Measurements from ENCODE around the gene AMBP.
"Not testable (repeated sequence)": the region's sequence is repeated elsewhere in the genome, so short reads cannot be mapped to it uniquely, and the experiment has no call there.

Gene AMBP

DNA sequence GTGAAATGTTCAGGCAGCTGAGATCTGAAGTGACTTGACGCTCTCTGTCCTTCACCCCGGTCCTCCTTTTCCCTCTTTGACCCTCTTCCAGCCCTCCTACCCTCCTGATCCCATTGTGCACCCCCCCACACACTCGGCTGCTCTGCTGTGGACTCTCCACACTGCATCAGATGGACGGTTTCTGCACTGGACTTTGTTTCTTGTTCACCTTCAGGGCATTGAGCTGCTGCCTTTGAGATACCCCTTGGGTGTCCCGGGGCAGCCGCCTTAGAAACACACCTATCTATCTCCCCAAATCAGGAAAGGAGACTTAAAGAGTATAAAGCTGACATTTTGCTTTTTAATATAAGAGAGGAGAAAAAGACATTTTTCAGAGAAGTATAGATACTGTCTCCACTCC lies 27.5 kb downstream of the AMBP start:
- DNase-seq (ENCODE audit: low read depth): no peak

DNA sequence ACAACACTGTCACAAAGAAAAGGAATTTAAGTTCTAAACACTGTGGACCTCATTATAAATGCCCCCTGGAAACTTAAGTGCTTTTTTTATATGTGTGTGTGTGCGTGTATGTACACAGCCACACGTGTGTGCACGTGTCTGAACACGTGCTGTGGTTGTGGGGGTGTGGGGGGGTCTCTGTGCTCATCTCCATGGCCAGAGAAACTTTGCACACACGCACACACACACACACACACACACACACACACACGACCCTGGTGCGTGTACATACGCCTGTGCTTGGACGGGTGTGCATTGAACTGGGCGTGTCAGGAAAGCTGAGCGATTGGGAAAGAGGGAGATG lies 27.9 kb downstream of the AMBP start:
- DNase-seq (ENCODE audit: low read depth): no peak

DNA sequence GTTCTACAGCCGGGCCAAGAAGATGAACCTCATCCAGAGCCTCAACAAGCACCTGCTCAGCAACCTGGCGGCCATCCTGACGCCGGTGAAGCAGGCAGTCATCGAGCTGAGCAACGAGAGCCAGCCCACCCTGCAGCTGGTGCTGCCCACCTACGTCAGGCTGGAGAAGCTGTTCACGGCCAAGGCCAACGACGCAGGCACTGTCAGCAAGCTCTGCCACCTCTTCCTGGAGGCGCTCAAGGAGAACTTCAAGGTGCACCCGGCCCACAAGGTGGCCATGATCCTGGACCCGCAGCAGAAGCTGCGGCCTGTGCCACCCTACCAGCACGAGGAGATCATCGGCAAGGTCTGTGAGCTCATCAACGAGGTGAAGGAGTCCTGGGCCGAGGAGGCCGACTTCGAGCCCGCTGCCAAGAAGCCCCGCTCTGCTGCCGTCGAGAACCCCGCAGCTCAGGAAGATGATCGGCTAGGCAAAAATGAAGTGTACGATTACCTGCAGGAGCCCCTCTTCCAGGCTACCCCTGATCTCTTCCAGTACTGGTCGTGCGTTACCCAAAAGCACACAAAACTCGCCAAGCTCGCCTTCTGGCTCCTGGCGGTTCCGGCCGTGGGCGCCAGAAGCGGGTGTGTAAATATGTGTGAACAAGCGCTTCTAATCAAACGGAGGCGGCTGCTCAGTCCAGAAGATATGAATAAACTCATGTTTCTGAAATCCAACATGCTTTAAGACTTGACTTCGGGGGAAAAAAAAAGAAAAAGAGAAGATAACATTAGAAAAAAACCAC lies 28.5 kb downstream of the AMBP start:
- DNase-seq (ENCODE audit: low read depth): no peak

DNA sequence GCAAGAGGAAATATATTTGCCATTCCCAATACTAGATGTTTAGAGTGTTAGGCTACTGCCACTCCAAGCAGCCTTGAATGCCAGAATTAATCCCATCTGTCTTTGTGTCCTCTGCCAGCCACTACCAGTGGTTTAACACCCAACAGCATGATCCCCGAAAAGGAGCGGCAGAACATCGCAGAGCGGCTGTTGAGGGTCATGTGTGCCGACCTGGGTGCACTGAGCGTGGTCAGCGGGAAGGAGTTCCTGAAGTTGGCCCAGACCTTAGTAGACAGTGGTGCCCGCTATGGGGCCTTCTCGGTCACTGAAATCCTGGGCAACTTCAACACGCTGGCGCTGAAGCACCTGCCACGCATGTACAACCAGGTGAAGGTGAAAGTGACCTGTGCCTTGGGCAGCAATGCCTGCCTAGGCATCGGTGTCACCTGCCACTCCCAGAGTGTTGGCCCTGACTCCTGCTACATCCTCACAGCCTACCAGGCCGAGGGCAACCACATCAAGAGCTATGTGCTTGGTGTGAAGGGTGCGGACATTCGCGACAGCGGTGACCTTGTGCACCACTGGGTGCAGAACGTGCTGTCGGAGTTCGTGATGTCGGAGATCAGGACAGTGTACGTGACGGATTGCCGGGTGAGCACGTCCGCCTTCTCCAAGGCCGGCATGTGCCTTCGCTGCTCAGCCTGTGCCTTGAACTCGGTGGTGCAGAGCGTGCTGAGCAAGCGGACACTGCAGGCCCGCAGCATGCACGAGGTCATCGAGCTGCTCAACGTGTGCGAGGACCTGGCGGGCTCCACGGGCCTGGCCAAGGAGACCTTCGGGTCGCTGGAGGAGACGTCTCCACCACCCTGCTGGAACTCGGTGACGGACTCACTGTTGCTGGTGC lies 29.3 kb downstream of the AMBP start:
- no peak for DNase-seq (ENCODE audit: low read depth)

DNA sequence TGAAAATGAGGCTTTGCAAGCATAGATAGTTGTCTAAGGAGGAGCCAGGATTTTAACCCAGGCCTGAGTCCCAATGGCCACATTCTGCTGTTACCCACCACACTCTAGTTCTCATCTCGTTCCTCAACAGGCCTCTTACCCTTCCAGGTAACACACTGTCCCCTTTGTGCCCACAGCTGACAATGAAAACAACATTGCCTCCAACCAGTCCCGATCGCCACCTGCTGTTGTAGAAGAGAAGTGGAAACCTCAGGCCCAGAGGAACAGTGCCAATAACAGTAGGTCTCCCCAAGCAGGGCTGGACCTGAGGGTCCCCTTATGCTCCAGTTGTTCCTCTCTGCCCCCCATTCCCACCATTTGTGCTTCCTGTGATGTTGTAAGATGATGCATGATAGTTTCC lies 30.4 kb downstream of the AMBP start:
- no peak for DNase-seq (ENCODE audit: low read depth)

DNA sequence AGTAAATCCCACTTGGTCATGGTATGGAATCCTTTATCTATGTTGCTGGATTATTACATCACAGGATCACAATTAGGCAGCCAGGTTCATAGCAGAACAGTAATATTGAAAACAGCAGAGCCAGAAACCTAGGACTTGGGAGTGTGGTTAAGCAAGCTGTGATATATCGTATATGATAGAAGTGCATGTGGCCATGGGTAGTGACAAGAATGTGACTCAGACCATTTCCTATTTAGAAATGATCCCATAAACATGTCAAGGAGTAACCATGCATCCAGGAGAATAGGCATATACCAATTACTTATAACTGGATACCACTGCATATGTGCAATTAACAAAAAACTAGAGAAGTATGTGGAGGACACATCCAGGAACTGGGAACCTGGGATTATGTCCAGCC lies 31.2 kb downstream of the AMBP start:
- no peak for DNase-seq (ENCODE audit: low read depth)

DNA sequence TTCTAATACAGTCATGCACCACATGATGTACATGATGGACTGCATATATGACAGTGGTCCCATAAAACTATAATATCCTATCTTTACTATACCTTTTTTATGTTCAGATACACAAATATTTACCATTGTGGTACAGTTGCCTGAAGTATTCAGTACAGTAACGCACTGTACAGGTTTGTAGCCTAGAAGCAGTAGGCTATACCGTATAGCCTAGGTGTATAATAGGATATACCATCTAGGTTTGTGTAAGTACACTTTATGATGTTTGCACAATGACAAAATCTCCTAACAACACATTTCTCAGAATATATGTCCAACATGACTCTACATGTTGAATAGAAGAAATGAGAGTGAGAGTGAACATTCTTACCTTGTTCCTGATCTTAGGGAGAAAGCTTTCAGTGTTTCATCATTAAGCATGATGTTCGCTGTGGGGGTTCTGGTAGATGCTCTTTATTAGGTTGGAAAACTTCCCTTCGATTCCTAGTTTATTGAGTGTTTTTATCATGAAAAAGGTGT lies 31.8 kb downstream of the AMBP start:
- DNase-seq (ENCODE audit: low read depth): no peak

DNA sequence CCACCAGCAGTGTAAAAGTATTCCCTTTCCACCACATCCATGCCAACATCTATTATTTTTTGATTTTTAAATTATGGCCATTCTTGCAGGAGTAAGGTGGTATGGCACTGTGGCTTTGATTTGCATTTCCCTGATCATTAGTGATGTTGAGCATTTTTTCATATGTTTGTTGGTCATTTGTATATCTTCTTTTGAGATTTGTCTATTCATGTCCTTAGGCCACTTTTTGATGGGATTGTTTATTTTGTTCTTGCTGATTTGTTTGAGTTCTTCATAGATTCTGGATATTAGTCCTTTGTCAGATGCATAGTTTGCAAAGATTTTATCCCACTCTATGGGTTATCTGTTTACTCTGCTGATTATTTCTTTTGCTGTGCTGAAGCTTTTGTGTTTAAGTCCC lies 34.4 kb downstream of the AMBP start:
- DNase-seq (ENCODE audit: low read depth): not testable (repeated sequence)

DNA sequence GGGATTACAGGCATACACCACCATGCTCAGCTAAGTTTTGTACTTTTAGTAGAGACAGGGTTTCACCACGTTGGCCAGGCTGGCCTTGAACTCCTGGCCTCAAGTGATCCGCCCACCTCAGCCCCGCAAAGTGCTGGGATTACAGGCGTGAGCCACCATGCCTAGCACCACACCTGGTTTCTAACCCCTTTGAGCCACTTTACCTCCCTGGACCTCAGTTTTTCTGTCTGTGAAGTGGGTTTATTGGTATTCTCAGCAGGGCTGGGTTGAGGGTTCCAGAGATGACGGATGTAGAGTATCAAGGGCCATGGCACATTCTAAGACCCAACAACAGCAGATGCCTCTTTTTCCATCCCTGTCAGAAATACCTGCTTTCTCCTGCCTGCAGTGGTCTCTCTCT lies 38.6 kb downstream of the AMBP start:
- DNase-seq (ENCODE audit: low read depth): no peak

DNA sequence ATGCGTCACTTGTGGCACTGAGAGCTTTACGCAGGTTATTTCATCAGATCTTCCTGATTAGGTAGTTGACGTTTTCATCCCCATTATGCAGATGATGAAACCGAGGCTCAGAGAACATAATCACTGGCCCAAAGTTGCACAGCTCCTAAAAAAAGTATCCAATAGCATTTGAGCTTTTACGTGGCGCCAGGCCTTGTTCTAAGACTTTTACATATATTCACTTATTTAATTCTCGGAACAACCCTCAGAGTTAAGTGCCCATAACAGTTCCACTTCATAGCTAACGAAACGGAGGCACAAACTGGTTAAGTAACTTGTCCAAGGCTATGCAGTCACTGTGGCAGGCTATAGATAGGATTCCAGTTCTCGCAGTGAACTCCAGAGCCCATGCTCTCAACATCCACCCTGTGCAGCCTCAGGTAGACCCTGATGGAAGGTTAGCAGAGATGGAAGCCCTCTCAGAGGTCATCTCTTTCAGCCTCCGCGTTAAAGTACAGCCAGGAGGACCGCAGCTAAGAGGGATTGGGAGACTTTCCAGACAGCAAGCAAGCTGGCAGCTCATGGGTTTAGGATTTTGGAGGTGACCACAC lies 39.3 kb downstream of the AMBP start:
- DNase-seq (ENCODE audit: low read depth): no peak

DNA sequence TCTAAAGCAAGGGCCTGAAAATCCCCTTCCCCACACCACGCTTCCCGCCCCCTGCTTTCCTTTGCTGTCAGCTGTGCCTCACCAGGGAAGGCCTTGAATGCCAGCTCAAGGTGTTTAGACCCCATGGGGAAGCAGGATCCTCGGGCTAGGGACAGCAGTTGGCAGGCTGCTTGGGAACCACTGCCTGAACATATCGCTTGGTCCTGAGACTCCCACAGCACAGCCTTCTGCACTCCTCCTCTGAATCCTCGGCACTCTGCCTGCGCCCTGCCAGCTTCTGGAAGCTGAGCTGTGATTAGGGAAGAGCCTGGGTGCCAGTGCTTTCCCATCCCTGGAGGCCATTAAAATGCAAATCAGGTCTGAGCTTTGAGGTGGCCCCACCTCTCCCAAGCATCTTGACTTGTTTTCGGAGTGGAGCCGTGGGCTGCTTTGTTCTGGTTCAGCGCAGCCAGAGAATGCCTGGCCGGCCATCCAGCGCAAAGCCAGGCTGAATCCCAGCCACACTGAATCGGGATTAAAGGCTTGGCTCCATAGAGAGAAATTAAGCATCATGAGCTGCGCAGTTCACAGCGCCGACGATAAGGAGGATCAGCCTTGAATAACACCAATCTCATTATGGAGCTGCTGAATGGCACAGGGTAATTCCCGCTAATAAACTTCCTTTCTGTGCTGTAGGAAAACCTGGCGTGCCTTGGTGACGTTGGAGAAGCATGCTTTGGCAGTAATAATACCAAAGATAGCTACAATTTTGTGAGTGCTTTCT lies 40.0 kb downstream of the AMBP start:
- no peak for DNase-seq (ENCODE audit: low read depth)

DNA sequence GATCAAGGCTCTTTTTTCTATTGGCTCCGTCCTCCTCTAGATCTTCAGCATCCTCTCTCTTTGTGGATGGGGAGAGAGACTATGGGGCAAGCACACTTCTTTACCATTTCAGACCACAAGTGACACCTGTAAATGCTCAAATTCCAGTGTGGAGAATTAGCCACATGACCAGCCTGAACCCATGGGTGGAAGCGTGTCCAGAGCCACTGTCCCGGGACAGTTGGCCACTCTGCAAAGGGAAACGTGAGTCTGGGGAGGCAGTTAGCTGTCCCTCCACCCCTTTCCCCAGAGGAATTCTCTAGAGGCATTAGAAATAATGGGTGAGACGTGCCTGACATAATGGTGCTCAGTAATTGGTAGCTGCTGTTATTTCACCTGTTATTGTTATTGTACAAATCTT lies 40.9 kb downstream of the AMBP start:
- no peak for DNase-seq (ENCODE audit: low read depth)

DNA sequence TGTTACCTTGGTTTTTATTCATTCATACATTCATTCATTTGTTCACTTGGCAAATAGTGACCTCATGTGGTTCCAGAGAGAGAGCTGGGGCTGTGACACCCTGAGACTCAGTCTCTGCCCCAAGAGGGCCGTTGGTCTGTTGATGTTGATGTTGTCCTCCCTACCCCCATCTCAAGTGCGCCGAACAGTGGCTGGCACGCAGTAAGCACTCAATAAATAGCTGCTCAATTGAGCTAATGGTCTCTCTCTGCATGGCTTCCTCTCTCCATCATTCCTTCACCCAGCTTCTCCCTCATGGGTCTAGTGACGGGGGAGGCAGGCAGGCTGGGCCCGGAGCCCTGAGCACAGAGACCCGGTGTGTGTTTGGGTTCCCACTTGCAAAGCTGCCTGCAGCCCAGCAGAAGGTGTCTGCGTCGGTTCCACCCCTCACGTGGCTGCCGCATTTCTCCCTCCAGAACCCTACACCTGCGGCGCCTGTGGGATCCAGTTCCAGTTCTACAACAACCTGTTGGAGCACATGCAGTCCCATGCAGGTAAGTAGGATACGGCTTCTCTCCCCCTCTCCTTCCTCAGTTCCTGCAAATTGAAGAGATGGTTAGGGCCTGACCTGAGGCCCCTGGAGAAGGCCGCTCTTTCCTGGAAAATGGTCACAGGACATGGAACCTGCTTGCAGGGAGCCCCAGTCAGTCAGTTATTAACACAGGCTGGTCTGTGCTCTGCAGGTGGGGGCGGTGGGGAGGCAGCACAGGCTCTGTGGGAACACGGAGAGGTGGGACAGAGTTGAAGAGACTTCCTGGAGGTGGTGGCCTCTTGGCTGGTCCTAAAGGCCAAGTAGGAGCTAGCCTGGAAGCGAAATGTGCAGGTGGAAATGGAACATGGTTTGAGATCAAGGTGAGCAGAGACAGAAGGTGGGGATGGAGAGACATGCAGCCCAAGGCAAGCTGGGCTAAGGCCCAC lies 42.0 kb downstream of the AMBP start:
- DNase-seq (ENCODE audit: low read depth): no peak

DNA sequence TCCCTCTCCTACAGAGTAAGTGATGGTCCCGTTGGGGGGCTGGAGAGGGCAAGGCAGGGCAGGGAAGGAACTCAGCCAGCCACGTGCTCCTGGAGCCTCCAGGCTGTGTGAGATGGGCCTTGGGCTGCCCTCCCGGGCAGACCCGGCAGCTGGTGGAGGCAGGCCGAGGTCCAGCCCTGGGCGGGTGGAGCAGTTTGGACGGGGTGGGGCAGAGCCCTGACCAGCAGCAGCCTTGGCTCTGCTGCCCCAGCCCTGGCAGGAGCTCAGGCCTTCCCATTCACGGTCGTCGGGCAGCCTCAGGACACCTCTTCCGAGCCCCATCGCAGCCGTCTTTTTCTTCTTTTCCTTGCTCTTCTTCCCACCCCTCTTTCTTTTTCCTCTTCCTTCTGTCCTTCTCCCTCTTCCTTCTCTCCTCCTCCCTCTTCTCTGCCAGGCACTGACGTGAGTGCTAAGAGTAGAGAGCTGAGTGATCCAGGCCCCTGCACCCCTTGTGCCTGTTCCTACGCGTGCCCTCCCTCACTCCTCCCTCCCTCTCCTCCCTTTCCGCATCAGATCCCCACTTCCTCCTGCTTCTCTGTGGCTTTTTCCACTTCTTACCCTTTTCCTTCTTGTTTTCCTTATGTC lies 42.8 kb downstream of the AMBP start:
- DNase-seq (ENCODE audit: low read depth): no peak

DNA sequence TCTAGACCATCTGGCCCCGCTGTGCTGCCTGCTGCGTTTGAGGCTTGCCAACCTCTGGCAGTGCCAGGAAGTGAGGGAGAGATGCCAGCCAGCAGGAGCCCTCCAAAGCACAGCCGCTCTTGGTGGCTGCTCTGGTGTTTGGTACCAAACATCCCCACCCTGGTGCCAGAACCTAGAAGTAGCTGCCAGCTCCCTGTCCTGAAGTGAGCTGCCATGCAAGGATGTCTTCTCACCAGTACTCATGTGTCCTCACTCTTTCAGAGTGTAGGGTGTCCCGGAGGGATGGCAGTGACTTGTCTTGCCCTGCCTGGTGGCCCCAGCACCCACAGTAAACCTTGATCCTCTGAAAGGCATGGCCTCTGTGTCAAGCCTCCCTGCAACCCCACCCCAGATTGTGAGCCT lies 43.4 kb downstream of the AMBP start:
- DNase-seq (ENCODE audit: low read depth): no peak

DNA sequence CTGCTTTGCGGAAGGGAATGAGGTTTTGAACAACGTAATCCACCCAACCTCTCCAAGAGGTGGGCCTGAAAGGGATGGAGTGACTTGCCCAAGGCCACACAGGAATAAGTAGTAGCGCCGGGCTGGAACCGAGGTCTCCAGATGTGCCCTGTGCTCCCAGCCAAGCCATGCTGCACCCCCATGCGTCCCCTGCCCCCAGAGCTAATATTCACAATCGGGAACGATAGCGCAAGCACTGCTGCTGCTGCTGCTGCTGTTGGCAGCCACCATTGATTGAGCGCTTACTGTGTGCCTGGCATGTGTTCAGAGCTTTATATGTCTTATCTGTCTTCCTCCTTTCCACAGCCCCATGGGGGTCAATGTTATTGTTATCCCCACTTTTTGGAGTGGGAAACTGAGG lies 43.9 kb downstream of the AMBP start:
- no peak for DNase-seq (ENCODE audit: low read depth)

DNA sequence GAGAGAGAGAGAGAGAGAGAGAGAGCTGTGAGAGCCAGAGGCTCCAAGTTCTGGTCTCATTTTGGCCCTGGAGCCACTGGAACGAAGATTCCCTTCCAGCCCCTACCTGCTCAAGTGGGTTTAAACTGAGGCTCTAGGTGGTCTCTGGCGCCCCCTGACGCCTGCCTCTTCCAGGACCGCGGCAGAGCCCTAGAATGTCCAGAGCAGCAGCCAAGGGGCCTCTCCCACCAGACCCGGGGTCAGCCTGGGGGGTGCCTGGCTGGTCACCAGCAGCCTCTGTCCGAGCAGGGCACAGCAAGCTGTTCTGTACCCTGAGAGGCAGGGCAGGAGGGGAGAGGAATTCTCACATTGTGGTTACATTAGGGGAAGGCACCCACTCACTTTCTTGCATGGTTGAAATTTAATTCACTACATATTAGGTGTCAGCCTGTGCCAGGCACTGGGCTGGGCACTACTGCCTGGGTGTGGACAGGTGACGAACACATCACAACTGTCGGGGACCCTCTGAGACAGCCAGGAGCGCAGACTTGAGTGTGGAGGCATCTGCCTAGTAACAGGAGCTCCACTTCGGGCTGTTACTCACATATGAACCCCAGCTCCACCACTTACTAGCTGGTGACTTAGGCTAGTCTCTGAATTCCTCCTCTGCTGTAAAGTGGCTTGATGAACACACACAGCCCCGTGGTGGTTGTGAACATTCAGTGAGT lies 44.5 kb downstream of the AMBP start:
- DNase-seq (ENCODE audit: low read depth): no peak

DNA sequence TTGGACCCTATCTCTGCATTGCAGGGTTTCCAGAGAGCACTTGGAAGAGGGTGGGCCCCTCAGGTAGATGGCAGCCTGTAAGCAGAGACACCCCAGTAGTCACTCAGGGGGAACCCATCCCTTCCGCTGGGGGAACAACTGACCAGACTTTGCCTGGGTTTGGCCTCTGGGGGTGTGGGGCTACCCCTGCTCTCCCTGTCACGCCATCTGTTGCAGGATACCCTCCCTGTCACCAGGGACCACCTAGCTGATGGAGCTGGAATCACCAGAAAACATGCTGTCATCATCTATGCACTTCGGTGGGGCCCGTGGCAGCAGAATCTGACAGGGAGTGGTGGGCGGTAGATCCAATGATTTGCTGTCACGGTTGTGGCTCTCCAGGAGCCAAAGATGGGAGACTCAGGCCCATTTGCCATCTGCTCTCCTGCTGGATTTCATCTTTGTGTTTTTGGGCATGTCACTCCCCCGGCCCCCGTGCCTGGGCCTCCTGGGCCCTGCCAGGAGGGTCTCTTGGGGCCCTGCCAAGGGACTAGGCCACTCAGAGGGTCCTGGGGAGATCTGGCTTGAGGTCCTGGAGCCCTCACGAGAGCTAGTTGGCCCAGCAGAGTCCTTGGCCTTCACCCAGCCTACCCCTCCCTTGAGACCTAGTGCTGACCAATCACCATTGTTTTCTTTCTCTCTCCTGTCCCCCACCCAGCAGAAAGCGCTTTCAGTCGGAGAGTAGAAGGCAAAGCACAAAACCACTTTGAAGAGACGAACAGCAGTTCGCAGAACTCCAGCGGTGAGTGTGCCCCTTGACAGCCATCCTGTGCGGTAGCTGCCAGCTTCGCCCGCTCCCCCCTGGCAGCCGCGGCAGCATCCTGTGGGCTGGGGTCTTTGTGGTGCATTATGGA lies 45.9 kb downstream of the AMBP start:
- no peak for DNase-seq (ENCODE audit: low read depth)

Data from stimulated activated CD8-positive, alpha-beta memory T cell treated with anti-CD3 and anti-CD28 coated beads, Interleukin-15, amount 100 ng/mL, for 1 hour (primary cell).